HG03175 (cell line): ENCODE measurements around the gene KRT71.

Experiments
- ATAC-seq: cut with Tn5 transposase; IDR thresholded peaks from one replicate; pipeline ENCODE4 v1.9.1; 2021; ENCODE audit warnings: mild to moderate bottlenecking, moderate library complexity; ENCODE audit not compliant: unreplicated experiment

The KRT71 gene

GRCh38 chr12:52540531-52540930 lies 12.4 kb downstream of the KRT71 start:
- ATAC-seq, result no peak

DNA sequence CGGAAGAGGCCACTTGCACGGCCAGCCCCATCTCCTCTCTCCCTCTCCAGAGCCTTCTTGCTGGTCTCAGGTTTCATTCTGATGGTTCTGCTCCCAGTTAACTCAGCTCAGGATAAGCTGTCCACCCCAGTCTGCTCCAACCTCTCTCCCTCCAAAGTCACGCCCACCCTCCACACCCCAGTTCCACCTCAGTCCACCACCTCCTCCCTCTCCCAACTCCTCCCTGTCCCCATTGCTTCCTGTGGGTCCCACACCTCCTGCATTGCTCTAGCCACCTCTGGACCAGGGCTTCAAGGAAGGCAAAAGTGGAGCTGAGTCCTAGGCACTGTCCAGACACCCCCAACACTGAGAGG lies 13.1 kb downstream of the KRT71 start:
- no peak for ATAC-seq

- ATAC-seq, result no peak
These were observed 13.7 kb downstream of the KRT71 start for GRCh38 chr12:52539083-52539820.

GRCh38 chr12:52537101-52537500 lies 15.8 kb downstream of the KRT71 start:
- ATAC-seq, result no peak

DNA sequence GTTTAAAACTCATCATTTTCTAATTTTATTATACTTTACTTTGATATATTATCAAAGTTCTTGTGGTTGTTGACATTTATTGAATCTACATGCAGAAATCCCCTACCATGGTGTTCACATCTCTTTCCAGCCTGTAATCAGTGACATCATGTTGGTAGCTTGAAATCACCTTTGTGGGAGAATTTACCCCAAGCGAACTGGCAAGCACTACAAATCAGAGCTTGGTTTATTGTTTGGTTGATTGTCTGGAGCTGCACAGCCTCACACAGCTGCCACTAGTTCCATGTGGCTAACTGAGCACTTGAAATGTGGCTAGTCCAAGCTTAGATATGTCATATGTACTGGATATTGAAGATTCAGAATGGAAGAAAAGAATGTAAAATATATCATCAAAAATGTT lies 17.4 kb downstream of the KRT71 start:
- ATAC-seq, result no peak

GRCh38 chr12:52534482-52534881 lies 18.5 kb downstream of the KRT71 start:
- no peak for ATAC-seq

GRCh38 chr12:52533686-52534470 lies 19.1 kb downstream of the KRT71 start:
- ATAC-seq, result no peak

- no peak for ATAC-seq
These were observed 20.3 kb downstream of the KRT71 start for GRCh38 chr12:52532636-52533035.

- no peak for ATAC-seq
These were observed 21.2 kb downstream of the KRT71 start for GRCh38 chr12:52531566-52532300.

DNA sequence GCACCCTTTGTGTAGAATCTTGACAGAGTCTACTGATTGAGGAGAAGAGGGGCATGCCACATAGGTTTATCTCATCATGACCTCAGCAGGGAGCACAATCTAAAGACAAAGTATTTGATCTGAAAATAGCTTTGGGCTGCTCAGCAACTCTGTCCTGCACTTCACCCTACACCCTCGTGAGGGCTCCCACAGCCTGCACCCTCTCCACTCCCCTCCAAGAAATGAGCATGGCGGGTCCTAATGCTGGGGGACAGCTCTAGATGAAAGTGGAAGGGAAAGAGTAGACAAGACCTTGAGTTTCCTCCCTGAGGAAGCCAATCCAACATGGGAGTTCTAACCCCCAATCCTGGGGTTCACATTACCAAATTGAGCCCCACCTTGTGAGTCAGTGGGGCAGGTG lies 22.0 kb downstream of the KRT71 start:
- no peak for ATAC-seq

DNA sequence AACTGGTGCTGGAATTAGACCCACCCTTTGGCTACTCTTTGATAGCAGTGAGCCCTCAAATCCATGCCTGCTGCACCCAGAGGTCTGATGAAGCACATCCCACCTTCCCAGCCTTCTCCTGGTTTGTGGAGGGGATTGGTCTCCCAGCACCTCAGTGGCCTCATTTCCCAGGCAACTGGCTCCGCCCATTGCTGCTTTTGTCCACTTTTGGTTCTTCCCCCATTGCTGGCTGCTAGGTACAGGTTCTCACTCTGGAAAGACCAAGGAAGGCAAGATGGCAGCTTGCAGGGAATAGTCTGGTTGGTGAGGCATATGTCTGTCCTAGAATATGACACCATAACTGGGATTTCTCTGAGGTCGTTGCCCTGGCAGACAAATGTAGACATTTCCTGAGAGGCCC lies 22.6 kb downstream of the KRT71 start:
- no peak for ATAC-seq

GRCh38 chr12:52529846-52530245 lies 23.1 kb downstream of the KRT71 start:
- no peak for ATAC-seq

DNA sequence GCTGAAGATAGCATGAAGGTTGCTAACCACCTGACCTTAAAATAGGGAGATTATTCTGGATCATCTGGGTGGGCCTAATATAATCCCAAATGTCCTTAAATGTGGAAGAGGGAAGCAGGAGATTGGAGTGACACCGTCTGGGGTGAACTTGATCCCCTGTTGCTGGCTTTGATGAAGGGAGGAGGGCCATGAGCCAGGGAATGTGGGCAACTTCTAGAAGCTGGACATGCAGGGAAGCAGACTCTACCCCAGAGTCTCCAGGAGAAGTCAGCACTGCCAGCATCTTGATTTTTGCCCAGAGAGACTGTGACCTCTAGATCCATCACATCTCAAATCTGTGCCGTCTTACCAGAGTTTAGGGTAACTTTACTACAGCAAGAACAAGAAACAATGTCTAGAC lies 23.5 kb downstream of the KRT71 start:
- ATAC-seq, result no peak

- ATAC-seq, result no peak
These were observed 24.3 kb downstream of the KRT71 start for GRCh38 chr12:52528641-52529143.

DNA sequence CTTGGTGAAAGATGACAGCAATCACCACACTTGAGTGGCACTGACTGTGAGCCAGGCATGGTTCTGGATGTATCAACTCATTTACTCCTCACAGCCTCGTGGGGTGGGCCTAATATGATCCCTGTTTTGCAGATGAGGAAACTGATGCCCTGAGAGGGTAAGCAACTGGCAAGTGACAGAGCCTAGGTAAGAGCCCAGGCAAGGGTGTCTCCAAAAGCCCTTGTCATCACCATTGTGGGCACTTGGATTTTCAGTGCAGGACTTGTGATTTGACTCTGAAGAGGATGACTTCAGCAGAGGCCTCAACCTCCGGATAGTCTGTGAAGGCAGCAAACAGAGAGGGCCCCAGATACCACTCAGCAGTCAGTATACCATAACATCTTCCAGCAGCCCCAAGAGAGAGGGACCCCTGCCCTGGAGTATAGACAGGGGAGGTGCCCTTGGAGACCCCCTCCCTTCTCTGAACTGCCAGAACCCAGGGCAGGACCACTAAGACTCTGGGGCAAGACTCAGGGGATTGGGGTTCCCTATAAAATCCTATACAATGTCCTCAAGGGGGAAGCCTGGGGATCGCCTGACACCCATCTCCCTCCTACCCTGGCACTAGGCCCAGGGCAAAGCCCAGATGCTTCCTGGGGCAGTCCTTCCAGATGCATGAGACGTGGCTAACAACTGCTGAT lies 25.7 kb downstream of the KRT71 start:
- no peak for ATAC-seq

DNA sequence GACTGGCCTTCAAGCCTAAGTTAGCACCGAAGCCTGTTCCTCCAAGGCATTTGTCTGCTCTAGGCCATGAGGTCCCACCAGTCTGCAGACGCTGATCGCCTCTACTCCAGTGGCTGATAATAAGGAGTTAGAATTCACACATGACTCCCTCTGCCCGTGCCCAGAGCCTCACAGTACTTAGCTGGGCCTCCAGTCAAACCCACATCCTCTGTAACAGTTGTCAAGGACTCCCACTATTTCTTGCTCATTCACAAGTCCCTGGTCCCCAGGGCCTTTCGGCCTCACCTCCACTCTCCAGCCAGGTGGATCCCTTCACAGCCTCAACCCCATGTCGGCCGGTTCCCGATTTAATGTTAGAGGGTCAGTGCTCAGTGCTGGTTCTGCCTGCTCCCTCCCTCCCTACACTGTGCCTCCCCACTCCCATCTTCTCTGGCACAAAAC lies 26.4 kb downstream of the KRT71 start:
- ATAC-seq, result no peak

DNA sequence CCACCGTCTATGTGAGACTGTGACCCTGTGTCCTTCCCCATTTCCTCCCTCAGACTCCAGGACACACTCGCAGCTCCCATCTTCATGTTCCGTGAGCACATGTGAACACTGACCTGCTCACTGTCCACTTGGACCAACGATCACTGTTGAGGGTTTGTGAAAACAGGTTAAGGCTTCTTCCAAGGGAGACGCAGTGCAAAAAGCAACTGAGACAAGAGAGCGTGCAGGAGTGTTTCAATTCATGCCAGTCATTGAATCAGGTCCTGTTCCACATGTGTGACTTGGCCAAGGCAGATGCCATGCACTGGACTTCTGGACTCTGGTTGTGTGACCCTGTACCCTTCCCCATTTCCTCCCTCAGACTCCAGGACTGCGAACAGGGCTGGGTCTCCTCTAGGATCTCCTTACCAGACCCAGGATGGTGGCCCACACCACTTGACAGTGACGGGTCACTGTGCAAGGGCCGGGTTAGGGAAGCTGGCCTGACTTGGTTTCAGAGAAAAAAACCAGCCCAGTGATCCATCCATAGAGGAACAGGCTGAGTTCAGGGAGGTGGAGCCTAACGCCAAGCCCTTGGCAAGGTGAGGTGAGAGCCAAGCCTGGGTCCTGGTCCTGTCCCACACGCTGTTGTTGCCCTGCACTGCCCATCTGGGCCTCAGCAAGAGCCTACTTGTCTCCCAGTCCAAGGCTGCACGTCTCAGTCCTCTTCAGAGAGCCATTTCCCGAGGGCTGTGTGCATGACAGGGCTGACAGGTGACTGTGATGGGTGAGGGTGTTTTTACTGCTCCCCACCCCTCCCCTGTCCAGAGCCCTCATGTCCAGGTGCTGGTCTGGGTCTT lies 27.1 kb downstream of the KRT71 start:
- ATAC-seq, result no peak

DNA sequence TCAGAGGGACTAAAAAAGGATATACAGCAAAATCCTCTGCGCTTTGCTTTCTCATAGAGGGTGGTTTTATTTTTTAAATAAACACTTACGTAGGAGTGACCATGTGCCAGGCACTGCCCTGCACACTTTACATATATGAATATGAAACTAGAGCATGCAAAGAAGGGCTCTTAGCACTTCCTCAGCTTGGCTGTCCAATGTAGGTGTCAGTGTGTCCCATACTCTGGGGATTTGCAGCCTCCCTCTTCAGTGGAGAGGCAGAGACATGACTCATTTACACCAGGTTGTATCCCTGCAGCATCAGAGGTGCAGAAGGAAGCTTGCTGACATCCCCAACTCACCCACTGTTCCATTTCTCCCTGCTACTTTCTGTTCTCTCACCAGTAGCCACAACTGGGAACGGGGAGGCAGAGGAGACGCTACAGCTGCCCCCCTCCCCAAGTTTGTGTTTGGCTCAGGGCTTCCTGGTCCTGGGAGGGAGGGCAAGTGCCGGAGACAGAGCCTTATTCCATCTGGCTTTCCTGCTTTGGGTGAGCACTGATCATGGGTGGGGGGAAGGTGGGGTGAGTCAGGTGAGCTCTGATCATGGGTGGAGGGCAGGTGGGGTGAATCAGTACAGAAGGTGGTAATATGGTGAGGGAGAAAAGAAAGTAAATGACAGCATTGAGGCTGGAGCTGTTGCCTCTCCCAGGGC lies 27.9 kb downstream of the KRT71 start:
- ATAC-seq, result no peak

DNA sequence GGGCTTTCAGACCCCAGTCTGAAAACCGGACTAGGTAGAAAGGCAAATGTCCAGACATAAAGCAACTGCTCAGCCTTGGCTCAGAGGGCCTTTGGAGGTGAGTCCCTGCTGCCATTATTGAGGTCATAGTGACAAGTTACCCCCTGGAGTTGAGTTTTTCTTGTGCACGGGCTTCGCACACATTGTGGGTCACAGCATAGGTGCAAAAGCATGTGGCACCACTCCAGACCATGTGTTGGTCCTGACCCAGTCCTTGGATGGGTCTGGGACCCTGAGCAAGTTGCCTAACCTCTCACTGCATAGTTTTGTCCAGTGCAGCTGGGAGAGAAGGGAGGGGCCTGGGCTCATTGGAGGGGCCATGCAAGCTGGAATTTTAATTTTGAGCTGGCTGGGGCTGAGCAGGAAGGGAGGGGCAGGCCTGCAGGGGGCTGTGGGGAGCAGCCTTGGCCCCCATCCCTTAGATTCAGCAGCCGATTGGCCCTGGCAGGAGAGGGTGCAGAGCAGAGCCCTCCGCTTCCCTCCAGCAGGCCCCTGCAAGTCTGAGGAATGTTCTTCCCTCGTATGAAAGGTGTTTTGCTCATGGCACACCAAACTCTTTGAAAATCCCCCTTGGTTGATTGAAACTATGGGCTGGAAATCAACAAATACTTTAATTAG lies 28.6 kb downstream of the KRT71 start:
- no peak for ATAC-seq
